Measurements from ENCODE around the gene TMEM91. TPM values are rescaled to one million over a fixed set of nuclear protein-coding genes. Genes with fewer than 3 reads are reported as not detected.

TMEM91 gene
- polyA plus RNA-seq, 1 of the 3 experiments (the other 2 are of a cell fraction): 5.7 TPM

GRCh38 chr19:41350735-41351338, 25.5 kb upstream of the TMEM91 start:
- Histone ChIP-seq H3K4me3 (ENCODE audit: low read depth in 2 of 2, low read length in 1 of 2) (peak overlapping the region; percentile 65 to 99), H3K36me3 (replicated peaks in 1 of 2; ENCODE audit: control insufficient read depth in 1 of 2, insufficient read depth in 2 of 2, low read length in 1 of 2) (peaks cover 0 to 38% of the 10 kb centered on the region in 2 experiments), H3K9me2 (no peaks in the 10 kb centered on the region), H3K9ac (peak overlapping the region; percentile 92; the same call in 1 of the 2 replicates), H3K4me1 (ENCODE audit: control insufficient read depth in 1 of 2, insufficient read depth in 2 of 2, low read depth in 1 of 2, low read length in 1 of 2) (peaks cover 0 to 33% of the 10 kb centered on the region in 2 experiments; a peak in 2 of 4 replicates), H4K20me1 (ENCODE audit: insufficient read depth) (peaks cover 71% of the 10 kb centered on the region), H3F3A (replicated peaks; ENCODE audit: insufficient read depth) (peaks cover 9% of the 10 kb centered on the region), H2AFZ (ENCODE audit: low read depth) (no peak overlapping the region), H3K9me3 (no peaks in the 10 kb centered on the region), H3K27me3 (ENCODE audit: insufficient read depth) (no peaks in the 10 kb centered on the region), H3K4me2 (peak overlapping the region; percentile 99), H3K79me2 (ENCODE audit: insufficient read depth) (peaks cover 78% of the 10 kb centered on the region), H3K27ac (ENCODE audit: low read depth in 2 of 2, low read length in 1 of 2) (peak overlapping the region in 1 of 2 experiments; percentile 79; a peak in 1 of 4 replicates)
- WGBS (ENCODE audit: low lambda C conversion rate): 42% methylated on average over 22 of the region's 22 CpGs
- TF ChIP-seq, protein P1, sequence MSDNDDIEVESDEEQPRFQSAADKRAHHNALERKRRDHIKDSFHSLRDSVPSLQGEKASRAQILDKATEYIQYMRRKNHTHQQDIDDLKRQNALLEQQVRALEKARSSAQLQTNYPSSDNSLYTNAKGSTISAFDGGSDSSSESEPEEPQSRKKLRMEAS (IDR thresholded peaks at IDR 0.05; ENCODE audit: low read depth): peak; percentile 6; the same call in 1 of the 2 replicates
- TF ChIP-seq, protein P2, sequence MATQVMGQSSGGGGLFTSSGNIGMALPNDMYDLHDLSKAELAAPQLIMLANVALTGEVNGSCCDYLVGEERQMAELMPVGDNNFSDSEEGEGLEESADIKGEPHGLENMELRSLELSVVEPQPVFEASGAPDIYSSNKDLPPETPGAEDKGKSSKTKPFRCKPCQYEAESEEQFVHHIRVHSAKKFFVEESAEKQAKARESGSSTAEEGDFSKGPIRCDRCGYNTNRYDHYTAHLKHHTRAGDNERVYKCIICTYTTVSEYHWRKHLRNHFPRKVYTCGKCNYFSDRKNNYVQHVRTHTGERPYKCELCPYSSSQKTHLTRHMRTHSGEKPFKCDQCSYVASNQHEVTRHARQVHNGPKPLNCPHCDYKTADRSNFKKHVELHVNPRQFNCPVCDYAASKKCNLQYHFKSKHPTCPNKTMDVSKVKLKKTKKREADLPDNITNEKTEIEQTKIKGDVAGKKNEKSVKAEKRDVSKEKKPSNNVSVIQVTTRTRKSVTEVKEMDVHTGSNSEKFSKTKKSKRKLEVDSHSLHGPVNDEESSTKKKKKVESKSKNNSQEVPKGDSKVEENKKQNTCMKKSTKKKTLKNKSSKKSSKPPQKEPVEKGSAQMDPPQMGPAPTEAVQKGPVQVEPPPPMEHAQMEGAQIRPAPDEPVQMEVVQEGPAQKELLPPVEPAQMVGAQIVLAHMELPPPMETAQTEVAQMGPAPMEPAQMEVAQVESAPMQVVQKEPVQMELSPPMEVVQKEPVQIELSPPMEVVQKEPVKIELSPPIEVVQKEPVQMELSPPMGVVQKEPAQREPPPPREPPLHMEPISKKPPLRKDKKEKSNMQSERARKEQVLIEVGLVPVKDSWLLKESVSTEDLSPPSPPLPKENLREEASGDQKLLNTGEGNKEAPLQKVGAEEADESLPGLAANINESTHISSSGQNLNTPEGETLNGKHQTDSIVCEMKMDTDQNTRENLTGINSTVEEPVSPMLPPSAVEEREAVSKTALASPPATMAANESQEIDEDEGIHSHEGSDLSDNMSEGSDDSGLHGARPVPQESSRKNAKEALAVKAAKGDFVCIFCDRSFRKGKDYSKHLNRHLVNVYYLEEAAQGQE (IDR thresholded peaks at IDR 0.05; ENCODE audit: low read depth, low read length): no peak
- DNase-seq: peak; percentile 16
- CTCF ChIA-PET: interaction anchor here (0.7 to 3.4 kb wide), 4 partner anchors 10 to 43 kb away, joined by 3 to 29 read pairs (median 12); no protein-coding TSS in a partner anchor
- POLR2A ChIA-PET: interaction anchor here (0.7 kb wide), 1 partner anchor 26 kb away, joined by 3 read pairs; no protein-coding TSS in a partner anchor

GRCh38 chr19:41351339-41352245, 24.7 kb upstream of the TMEM91 start:
- H3K9me2 ChIP-seq: no peaks in the 10 kb centered on the region
- peak overlapping the region; percentile 92 for H3K9ac ChIP-seq
- ChIA-PET POLR2A (interaction anchor here (0.7 kb wide), 1 partner anchor 26 kb away, joined by 3 read pairs; no protein-coding TSS in a partner anchor), CTCF (interaction anchor here (0.7 to 3.4 kb wide), 13 partner anchors 9 to 148 kb away, joined by 3 to 29 read pairs (median 5); partner anchors contain the start of gene B9D2)
- H4K20me1 ChIP-seq (ENCODE audit: insufficient read depth): peaks cover 63% of the 10 kb centered on the region
- no peak overlapping the region for H2AFZ ChIP-seq (ENCODE audit: low read depth)
- peaks cover 0 to 34% of the 10 kb centered on the region in 2 experiments; a peak in 2 of 4 replicates for H3K4me1 ChIP-seq (ENCODE audit: control insufficient read depth in 1 of 2, insufficient read depth in 2 of 2, low read depth in 1 of 2, low read length in 1 of 2)
- H3K27me3 ChIP-seq (ENCODE audit: insufficient read depth): no peaks in the 10 kb centered on the region
- peak overlapping the region; percentile 65 to 99 for H3K4me3 ChIP-seq (ENCODE audit: low read depth in 2 of 2, low read length in 1 of 2)
- H3K36me3 ChIP-seq (replicated peaks in 1 of 2; ENCODE audit: control insufficient read depth in 1 of 2, insufficient read depth in 2 of 2, low read length in 1 of 2): peaks cover 0 to 30% of the 10 kb centered on the region in 2 experiments
- H3K27ac ChIP-seq (ENCODE audit: low read depth in 2 of 2, low read length in 1 of 2): peak overlapping the region in 1 of 2 experiments; percentile 79; a peak in 2 of 4 replicates
- peak overlapping the region; percentile 99 for H3K4me2 ChIP-seq
- peak; percentile 62 for DNase-seq
- peaks cover 70% of the 10 kb centered on the region for H3K79me2 ChIP-seq (ENCODE audit: insufficient read depth)
- no peaks in the 10 kb centered on the region for H3K9me3 ChIP-seq
- under 1% methylated on average over 48 of the region's 58 CpGs for WGBS (ENCODE audit: low lambda C conversion rate)
- H3F3A ChIP-seq (replicated peaks; ENCODE audit: insufficient read depth): peaks cover 9% of the 10 kb centered on the region
- peak; percentile 64 for TF ChIP-seq USF1 (IDR thresholded peaks at IDR 0.05; ENCODE audit: borderline replicate concordance, low read depth)
- TF ChIP-seq, protein P2 (IDR thresholded peaks at IDR 0.05; ENCODE audit: low read depth, low read length): no peak
- TF ChIP-seq FOSL2 (IDR thresholded peaks at IDR 0.05; ENCODE audit: borderline replicate concordance, low read depth): no peak
- TF ChIP-seq SIN3A (IDR thresholded peaks at IDR 0.05; ENCODE audit: borderline replicate concordance, low read depth, low read length): peak; percentile 11; the same call in 1 of the 2 replicates
- TF ChIP-seq RAD21 (IDR thresholded peaks at IDR 0.05; ENCODE audit: low read length): no peak
- TF ChIP-seq, protein P1 (IDR thresholded peaks at IDR 0.05; ENCODE audit: low read depth): peak; percentile 36
- TF ChIP-seq MEF2A (IDR thresholded peaks at IDR 0.05; ENCODE audit: borderline replicate concordance, low read depth): no peak
- no peak for TF ChIP-seq FOXM1 (IDR thresholded peaks at IDR 0.05; ENCODE audit: low read depth)
- no peak for TF ChIP-seq ZBTB33 (IDR thresholded peaks at IDR 0.05; ENCODE audit: borderline replicate concordance, low read depth)

All from SK-N-SH (cell line).